ENCODE results near the gene ZCCHC24. TPM values are rescaled to one million over a fixed set of nuclear protein-coding genes. Genes with fewer than 3 reads are reported as not detected.

Gene ZCCHC24
- total and polyA plus RNA-seq, 2 donors (not counting 1 experiment from before 2014, with no cell fraction given), result 33.2 to 44.4 TPM

DNA sequence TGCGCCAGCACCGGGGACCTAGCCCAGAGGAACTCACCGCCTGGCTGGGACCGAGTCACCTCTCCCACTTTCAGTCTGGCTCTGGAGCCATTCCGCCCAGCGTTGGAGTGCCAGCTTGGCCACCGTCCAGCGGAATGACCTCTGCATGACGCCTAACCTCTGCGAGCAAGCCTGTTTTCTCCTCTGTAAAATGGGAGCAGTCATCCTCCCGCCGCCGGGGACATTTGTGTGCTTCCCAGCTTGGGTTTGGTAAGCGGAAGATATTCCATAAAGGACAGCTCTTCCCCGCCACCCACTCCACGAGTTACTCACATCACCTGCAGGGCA is 1.3 kb upstream of the ZCCHC24 start:
- Histone ChIP-seq H3K27me3 (ENCODE audit: control insufficient read depth, insufficient read depth, low read length) (no peaks in the 10 kb centered on the region), H3K36me3 (ENCODE audit: control insufficient read depth, insufficient read depth, low read length) (peaks cover 2% of the 10 kb centered on the region), H3K4me3 (replicated peaks in 1 of 4; ENCODE audit: control extremely low read depth in 1 of 4, insufficient read depth in 1 of 4, low read depth in 3 of 4, low read length in 4 of 4) (peak overlapping the region; percentile 33 to 58 (median 48)), H3K79me2 (ENCODE audit: control insufficient read depth, insufficient read depth, low read length) (peaks cover 32% of the 10 kb centered on the region), H4K20me1 (ENCODE audit: control insufficient read depth, extremely low read depth, insufficient read depth, low read length) (no peaks in the 10 kb centered on the region), H2AFZ (ENCODE audit: low read length) (no peak overlapping the region), H3K27ac (ENCODE audit: insufficient read depth, low read length) (peak overlapping the region; percentile 95), H3K9me3 (ENCODE audit: control insufficient read depth, insufficient read depth, low read depth, low read length) (no peaks in the 10 kb centered on the region), H3K9ac (ENCODE audit: insufficient read depth, low read length) (peak overlapping the region; percentile 51), H3K4me1 (ENCODE audit: control insufficient read depth, extremely low read depth, insufficient read depth, low read length) (peaks cover 12% of the 10 kb centered on the region), H3K4me2 (ENCODE audit: extremely low read depth, insufficient read depth, low read length) (peak overlapping the region; percentile 97)
- TF ChIP-seq, protein P1, sequence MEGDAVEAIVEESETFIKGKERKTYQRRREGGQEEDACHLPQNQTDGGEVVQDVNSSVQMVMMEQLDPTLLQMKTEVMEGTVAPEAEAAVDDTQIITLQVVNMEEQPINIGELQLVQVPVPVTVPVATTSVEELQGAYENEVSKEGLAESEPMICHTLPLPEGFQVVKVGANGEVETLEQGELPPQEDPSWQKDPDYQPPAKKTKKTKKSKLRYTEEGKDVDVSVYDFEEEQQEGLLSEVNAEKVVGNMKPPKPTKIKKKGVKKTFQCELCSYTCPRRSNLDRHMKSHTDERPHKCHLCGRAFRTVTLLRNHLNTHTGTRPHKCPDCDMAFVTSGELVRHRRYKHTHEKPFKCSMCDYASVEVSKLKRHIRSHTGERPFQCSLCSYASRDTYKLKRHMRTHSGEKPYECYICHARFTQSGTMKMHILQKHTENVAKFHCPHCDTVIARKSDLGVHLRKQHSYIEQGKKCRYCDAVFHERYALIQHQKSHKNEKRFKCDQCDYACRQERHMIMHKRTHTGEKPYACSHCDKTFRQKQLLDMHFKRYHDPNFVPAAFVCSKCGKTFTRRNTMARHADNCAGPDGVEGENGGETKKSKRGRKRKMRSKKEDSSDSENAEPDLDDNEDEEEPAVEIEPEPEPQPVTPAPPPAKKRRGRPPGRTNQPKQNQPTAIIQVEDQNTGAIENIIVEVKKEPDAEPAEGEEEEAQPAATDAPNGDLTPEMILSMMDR (conservative IDR thresholded peaks at IDR 0.05 in 1 of 2, IDR thresholded peaks at IDR 0.05 in 1 of 2; ENCODE audit: low read depth in 1 of 2, low read length in 2 of 2), result no peak
- TF ChIP-seq EZH2 (IDR thresholded peaks at IDR 0.05; ENCODE audit: low read length, missing control alignments), result no peak
- peak in 1 of 2 donors; percentile 32 for DNase-seq (ENCODE audit: low read depth in 2 of 2)

DNA sequence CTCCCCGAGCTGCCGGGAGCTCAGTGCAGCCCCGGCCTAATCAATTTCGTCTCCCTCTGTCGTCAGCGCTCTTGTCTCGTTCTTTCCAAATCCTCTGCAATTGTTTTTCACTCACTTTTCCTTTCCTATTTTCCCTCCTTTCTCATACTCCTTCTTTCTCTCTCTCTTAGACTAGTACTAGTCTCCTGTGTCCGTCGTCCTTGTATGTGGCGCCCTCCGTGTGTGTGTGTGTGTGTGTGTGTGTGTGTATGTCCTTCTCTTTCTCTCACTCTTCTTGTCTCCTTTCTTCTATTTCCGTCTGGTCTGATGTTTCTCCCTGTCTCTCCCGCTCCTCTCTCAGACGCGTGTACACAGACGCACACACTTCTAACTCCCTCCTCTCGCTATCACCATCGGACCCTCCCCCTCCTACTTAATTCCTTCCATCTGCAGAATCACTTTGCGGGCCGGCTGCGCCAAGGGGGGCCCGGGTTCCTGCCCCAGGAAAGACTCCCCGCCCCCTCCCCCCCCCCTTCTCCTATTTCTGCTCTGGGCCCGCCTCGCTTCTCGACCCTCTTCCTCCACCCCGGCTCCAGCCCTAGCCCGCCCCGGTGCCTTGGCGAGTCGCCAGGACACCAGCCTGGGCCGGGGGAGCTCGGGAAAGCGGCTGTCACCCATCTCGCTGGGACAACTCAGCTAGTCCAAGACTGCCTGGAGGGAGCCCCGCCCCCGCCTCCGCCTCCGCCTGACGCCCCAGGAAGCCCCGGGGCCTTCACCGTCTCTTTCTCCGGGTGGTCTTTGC is 743 bp upstream of the ZCCHC24 start:
- Histone ChIP-seq H3K27me3 (ENCODE audit: control insufficient read depth, insufficient read depth, low read length) (no peaks in the 10 kb centered on the region), H3K9me3 (ENCODE audit: control insufficient read depth, insufficient read depth, low read depth, low read length) (no peaks in the 10 kb centered on the region), H3K9ac (ENCODE audit: insufficient read depth, low read length) (peak overlapping the region; percentile 72), H3K27ac (ENCODE audit: insufficient read depth, low read length) (peak overlapping the region; percentile 95), H2AFZ (ENCODE audit: low read length) (peak overlapping the region; percentile 55), H3K4me3 (replicated peaks in 1 of 4; ENCODE audit: control extremely low read depth in 1 of 4, insufficient read depth in 1 of 4, low read depth in 3 of 4, low read length in 4 of 4) (peak overlapping the region; percentile 33 to 58 (median 54)), H4K20me1 (ENCODE audit: control insufficient read depth, extremely low read depth, insufficient read depth, low read length) (no peaks in the 10 kb centered on the region), H3K79me2 (ENCODE audit: control insufficient read depth, insufficient read depth, low read length) (peaks cover 38% of the 10 kb centered on the region), H3K4me2 (ENCODE audit: extremely low read depth, insufficient read depth, low read length) (peak overlapping the region; percentile 97), H3K4me1 (ENCODE audit: control insufficient read depth, extremely low read depth, insufficient read depth, low read length) (peaks cover 14% of the 10 kb centered on the region), H3K36me3 (ENCODE audit: control insufficient read depth, insufficient read depth, low read length) (peaks cover 2% of the 10 kb centered on the region)
- DNase-seq (ENCODE audit: low read depth in 2 of 2), result peak in 1 of 2 donors; percentile 68
- TF ChIP-seq, protein P1 (conservative IDR thresholded peaks at IDR 0.05 in 1 of 2, IDR thresholded peaks at IDR 0.05 in 1 of 2; ENCODE audit: low read depth in 1 of 2, low read length in 2 of 2), result no peak
- no peak for TF ChIP-seq EZH2 (IDR thresholded peaks at IDR 0.05; ENCODE audit: low read length, missing control alignments)

DNA sequence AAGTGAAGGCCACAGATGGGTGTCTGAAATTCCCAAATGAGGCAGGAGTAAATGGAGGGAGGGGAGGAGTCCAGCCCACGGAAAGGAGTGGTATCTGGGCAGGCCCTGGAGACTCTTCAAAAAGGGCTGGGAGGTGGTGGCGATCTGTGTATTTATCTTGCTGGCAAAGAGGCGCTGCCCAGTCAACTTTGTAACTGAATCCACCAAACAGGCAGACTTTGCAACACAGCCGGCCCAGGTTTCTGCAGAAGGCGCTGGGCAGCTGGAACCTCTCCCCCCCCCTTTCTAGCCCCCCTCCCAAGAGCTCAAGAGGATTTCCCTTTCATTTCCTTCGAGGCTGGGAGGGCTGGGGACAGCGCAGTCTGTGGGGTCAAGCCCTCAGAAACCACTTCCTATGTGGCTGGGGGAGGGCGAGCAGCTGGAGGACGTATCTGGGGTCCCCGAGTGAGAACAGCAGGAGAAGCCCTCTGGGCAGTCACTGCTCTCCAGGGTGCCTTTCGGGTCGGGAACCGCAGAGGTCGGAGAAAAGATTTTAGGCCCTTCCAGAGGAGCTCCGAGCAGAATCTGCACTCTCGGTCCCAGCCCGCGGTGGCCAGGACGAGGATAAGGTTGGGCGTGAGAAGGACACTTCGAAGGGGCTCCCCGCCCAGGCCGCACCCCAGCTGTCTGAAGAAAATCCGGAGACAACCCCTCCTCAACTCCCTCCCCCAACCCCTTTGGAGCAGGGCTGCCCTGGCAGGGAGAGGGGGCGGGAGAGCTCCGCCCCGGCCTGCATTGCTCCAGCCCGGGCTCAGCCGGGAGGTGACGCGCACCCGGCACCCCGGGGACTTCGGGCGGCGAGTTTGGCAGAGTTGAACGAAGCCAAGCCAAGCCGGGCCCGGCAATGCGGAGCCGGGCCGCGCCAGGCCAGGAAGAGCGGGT is 965 bp downstream of the ZCCHC24 start:
- peak; percentile 60 to 90 for DNase-seq (ENCODE audit: low read depth in 2 of 2)
- Histone ChIP-seq H3K79me2 (ENCODE audit: control insufficient read depth, insufficient read depth, low read length) (peaks cover 51% of the 10 kb centered on the region), H3K36me3 (ENCODE audit: control insufficient read depth, insufficient read depth, low read length) (peaks cover 2% of the 10 kb centered on the region), H3K27ac (ENCODE audit: insufficient read depth, low read length) (peak overlapping the region; percentile 88), H3K27me3 (ENCODE audit: control insufficient read depth, insufficient read depth, low read length) (no peaks in the 10 kb centered on the region), H4K20me1 (ENCODE audit: control insufficient read depth, extremely low read depth, insufficient read depth, low read length) (no peaks in the 10 kb centered on the region), H3K9ac (ENCODE audit: insufficient read depth, low read length) (peak overlapping the region; percentile 74), H2AFZ (ENCODE audit: low read length) (no peak overlapping the region), H3K4me3 (replicated peaks in 1 of 4; ENCODE audit: control extremely low read depth in 1 of 4, insufficient read depth in 1 of 4, low read depth in 3 of 4, low read length in 4 of 4) (peak overlapping the region; percentile 72 to 98 (median 82)), H3K4me2 (ENCODE audit: extremely low read depth, insufficient read depth, low read length) (peak overlapping the region; percentile 94), H3K4me1 (ENCODE audit: control insufficient read depth, extremely low read depth, insufficient read depth, low read length) (peaks cover 26% of the 10 kb centered on the region), H3K9me3 (ENCODE audit: control insufficient read depth, insufficient read depth, low read depth, low read length) (no peaks in the 10 kb centered on the region)
- TF ChIP-seq, protein P1 (conservative IDR thresholded peaks at IDR 0.05 in 1 of 2, IDR thresholded peaks at IDR 0.05 in 1 of 2; ENCODE audit: low read depth in 1 of 2, low read length in 2 of 2), result no peak
- TF ChIP-seq EZH2 (IDR thresholded peaks at IDR 0.05; ENCODE audit: low read length, missing control alignments), result no peak

All from fibroblast of lung (primary cell).